T-helper 1 cell (primary cell): ENCODE measurements around the gene GTF2A2.
"Not testable (repeated sequence)": the region's sequence is repeated elsewhere in the genome, so short reads cannot be mapped to it uniquely, and the experiment has no call there.

Source experiments
- DNase-seq, 5 donors: peaks; one replicate each; pipeline ENCODE4 v3.0.0-alpha.2; 2012 to 2020

The GTF2A2 gene

DNA sequence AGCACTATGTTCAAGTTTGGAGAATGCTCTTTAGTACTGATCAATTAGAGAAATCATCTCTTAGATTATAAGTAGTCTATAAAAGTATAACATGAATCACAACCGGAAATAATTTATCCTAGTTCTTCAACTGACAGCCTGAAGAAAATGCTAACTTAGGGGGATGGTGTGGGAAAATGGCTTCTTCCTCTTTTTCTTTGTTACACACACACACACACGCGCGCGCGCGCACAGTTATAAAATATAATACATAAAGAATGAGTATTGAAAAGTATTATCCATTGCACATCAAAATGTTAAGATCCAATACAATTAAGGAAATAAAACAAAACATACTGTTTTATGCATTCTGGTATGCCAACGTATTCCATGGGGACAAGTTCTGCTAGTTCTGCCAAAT, 11.2 kb upstream of the GTF2A2 start:
- DNase-seq: no peak

DNA sequence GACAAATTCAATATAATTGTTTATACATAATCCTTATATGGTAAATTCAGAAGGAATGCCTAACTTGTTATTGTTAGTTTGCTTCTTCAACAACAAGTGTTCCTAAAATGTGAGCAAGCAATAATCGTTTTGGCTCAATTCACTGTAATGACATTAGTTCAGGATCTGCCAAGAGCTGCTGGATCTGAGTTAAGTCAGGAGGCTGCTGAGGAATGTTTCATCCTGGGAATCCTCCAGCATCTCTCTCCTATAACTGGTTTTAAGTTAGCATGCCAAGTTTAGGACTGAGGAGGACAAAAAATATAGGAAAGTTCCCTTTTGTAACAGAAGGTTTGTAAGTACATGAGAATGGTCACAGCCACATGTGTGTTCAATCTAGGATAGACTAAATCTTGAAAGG, 4.9 kb upstream of the GTF2A2 start:
- DNase-seq: no peak

DNA sequence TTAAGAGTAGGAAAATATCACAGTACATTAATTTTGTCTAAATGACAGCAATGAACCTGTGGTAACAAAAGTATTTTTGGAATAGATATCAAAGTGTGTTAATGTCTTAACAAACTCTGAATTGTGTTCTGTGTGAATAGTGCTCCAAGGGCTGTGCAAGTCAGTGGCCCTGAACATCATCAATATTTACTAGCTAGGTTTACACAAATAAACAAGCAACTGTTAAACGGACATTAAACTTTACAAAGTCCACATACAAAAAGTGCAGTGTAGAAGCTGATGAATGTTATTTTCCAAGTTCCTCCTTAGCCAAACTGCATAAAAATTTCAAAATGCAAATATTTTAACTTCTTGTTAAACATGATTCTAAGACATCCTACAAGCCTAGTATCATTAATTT, 2.1 kb upstream of the GTF2A2 start:
- no peak for DNase-seq

DNA sequence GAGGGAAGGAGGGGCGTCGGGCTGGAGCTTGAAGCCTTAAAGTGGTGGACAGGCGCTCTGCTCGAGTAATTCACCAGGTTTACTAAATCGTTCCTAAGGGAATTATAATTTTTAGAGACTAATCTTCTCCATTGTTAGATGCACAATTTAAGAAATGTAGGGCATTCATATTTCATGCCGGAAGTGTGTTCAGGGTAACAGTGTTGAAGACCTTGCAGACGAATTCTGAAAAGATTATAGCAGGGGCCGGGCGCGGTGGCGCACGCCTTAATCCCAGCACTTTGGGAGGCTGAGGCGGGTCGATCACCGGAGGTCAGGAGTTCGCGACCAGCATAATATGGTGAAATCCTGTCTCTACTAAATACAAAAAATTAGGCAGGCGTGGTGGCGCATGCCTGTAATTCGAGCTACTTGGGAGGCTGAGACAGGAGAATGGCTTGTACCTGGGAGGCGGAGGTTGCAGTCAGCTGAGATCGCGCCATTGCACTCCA, 365 bp upstream of the GTF2A2 start:
- DNase-seq: no peak

DNA sequence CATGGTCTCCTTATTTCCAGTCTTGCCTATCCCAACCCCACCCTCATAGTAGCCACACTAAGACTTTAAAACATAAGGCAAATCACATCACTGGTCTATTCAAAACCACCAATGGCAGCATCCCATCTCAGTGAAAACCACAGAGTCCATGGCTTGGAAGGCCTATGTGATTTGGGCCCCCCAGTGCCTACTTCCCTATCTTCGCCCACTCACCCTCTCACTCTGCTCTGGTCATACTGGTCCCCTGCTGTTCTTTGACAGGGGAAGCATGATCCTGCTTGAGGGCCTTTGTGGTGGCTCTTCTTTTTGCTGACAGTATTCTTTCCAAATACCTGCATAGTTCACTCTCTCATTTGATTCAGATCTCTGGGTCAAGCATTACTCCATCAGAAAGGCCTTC, 3.3 kb downstream of the GTF2A2 start:
- no peak for DNase-seq

DNA sequence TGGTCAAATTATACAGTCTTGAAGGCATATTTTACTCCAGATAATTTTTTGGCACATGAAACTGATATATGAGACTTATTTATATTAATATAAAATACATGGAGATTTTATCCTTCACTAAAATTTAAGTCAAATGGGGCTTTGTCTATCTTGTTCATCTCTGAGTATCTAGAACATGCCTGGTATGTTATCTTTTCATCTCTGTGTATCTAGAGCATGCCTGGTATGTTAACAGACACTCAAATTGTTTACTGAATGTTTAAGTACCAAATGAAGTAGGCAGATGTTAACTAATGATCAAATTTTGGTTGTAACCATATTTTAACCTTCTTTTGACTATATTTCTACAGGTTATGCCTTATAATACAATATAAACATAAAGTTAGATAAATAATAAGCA, 7.7 kb downstream of the GTF2A2 start:
- no peak for DNase-seq

DNA sequence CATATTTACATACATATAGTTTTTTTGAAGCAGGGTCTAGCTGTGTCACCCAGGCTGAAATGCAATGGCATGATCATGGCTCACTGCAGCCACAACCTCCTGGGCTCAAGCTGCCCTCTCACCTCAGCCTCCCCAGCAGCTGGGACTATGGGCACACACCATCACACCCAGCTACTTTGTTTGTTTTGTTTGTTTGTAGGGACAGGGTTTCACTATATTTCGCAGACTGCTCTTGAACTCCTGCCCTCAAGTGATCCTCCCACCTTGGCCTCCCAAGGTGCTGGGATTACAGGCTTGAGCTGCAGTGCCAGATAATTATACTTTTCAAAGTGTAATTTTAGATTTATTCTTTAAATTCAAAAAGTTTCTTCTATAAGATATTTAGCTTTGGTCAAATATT, 10.2 kb downstream of the GTF2A2 start:
- DNase-seq: no peak

DNA sequence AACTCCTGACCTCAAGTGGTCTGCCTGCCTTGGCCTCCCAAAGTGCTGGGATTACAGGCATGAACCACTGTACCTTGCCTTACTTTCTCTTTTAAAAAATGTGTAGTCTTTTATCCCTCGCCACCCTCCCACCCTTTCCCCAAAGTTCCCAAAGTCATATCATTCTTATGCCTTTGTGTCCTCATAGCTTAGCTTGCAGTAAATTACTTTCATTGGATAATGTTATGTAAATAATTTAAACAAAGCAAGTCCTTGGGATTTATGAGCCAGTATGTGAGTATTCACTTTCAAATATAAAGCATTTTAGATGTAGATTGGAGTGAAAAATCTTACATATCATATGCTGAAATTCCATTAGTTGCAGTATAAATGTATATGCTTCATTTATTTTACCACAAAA, 11.0 kb downstream of the GTF2A2 start:
- DNase-seq: no peak

DNA sequence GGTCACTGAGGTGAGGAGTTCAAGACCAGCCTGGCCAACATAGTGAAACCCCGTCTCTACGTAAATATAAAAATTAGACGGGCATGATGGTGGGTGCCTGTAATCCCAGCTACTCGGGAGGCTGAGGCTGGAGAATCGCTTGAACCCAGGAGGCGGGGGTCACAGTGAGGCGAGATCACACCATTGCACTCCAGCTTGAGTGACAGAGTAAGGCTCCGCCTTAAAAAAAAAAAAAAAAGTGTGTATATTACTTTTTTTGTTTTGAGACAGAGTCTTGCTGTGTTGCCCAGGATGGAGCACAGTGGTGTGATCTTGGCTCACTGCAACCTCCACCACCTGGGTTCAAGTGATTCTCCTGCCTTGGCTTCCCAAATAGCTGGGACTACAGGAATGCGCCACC, 11.5 kb downstream of the GTF2A2 start:
- not testable (repeated sequence) for DNase-seq

DNA sequence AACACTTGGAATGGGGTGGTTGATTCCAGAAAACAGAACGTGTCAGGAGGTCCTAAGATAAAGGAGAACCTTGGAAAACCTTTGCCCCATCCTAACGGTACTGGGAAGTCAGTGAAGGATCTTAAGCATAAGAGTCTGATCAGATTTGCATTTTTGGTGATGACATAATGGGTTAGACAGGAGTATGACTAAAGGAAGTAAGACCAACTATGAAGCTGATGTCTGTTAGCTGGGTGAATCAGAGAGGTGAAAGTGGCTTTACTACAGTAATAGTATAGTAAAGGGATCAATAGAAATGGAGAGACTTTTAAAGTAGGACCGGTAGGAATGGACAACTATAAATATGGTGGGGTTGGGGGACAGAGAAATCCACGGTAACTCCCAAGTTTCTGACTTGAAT, 12.6 kb downstream of the GTF2A2 start:
- DNase-seq: no peak

DNA sequence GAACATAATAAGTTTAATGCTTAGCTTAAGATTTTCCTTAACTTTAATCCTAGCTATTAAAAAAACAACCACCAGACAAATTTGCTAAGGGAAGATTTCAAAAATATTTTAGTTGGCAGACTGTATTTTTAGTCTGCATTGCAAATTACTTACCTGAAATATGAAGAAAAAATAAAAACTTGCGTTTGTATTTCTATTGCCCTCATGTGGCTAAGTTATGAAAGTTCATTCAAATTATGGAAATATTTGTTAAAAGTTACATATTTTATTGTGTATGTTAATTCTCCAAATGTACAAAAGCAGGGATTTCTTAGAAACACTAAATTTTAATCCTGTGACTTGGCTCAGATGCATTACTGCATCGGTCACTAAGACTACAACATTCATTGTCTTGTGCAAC, 15.0 kb downstream of the GTF2A2 start:
- no peak for DNase-seq

DNA sequence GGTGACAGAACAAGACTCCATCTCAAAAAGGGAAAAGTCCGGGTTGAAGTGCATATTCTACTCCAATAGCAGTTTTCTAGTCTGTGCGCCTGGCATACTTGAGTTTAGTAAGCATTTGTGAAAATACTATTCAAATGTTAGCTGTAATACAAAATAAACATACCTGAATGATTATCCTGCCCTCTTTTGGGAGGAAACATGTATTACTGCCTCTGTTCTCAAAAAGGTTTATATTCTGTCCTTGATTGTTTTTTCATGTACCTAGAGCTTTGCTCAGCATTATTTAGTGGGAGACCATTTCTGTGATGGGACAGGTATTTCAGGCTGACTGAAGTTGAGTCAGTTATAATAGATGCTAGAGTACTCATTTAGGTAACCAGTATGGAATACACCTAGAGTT, 19.8 kb downstream of the GTF2A2 start:
- not testable (repeated sequence) for DNase-seq

DNA sequence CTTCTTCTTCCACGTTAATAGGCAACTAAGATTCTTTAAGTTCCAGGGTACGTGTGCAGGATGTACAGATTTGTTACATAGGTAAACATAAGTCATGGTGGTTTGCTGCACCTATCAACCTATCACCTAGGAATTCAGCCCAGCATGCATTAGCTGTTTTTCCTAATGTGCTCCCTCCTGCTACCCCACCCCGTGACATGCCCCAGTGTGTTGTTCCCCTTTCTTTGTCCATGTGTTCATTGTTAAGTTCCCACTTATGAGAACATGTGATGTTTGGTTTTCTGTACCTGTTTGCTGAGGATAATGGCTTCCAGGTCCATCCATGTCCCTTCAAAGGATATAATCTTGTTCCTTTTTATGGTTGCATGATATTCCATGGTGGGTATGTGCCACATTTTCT, 21.1 kb downstream of the GTF2A2 start:
- no peak for DNase-seq

DNA sequence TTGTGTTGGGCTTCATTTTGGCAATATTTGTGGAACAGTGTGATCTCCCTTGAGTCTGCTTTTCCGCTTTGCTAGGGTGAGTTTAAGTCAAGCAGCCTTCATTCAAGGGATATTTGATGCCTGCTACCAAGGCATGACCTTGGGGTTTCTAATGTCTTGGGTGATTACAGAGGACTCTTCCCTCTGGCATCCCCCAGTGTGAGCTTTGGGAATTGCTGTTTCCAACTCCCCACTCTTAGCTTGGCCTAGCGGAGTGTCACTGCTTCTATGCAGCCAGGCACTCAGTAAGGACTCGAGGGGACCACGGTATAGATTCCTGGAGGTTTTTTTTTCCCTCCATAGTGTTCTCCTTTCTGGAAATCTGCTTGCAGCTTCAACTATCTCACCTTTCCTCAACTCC, 24.6 kb downstream of the GTF2A2 start:
- DNase-seq: no peak

DNA sequence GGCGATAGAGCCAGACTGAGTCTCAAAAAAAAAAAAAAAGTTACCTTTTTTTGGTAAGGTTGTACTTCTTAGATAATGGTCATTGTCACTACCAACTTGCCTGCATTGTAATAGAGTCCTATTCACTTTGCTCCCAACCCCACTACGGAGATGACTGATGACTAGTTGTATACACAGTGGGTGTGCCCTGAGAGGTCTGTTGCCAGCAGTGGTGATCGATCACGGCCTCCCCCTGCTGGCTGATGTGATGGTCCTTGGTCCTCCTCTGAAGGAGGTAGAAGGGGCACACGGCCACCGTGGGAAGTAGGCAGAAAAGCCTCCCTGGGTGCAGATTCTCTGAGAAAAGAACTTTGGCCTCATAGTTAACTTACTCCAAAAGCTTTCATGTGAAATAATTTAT, 35.0 kb downstream of the GTF2A2 start:
- DNase-seq: peak in 1 of 5 donors; percentile 57

DNA sequence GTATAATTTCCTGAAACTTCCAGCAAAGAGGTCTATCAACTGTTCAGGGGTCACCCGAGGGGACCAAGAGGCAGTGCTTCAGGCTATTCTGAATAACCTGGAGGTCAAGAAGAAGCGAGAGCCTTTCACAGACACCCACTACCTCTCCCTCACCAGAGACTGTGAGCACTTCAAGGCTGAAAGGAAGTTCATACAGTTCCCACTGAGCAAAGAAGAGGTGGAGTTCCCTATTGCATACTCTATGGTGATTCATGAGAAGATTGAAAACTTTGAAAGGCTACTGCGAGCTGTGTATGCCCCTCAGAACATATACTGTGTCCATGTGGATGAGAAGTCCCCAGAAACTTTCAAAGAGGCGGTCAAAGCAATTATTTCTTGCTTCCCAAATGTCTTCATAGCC, 38.9 kb downstream of the GTF2A2 start:
- no peak for DNase-seq

DNA sequence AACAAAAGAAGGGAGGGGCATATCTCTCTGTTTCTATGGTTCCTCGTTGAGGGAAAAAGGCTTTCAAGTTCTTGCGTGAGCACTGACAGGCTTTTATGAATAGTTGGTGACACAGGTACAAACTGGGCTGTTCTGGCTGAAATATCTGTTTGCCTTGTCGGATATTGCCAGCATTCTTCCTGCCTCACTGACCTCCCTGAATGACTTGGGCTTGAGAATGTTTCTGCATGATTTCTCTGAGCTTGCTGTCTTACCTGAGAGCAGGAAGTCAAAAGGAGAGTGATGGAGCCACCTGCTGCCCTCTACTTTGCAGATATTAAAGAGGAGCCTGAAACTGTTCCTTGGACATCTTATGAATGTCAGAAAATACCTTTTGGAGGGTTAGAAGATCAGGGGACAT, 40.9 kb downstream of the GTF2A2 start:
- no peak for DNase-seq

DNA sequence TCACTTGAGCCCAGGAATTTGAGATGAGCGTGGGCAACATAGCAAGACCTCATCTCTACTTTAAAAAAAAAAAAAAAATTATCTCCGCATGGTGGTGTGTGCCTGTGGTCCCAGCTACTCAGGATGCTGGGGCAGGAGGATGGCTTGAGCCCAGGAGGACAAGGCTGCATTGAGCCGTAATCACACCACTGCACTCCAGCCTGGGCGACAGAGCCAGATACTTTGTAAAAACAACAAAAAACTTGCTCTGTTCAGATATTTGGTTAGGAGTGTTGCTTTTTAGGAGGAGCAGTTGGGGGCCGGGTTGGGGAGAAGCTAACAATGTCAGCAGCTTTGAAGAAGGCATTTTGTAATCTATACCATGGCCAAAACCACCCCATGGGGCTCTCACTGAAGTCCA, 41.7 kb downstream of the GTF2A2 start:
- DNase-seq: no peak

DNA sequence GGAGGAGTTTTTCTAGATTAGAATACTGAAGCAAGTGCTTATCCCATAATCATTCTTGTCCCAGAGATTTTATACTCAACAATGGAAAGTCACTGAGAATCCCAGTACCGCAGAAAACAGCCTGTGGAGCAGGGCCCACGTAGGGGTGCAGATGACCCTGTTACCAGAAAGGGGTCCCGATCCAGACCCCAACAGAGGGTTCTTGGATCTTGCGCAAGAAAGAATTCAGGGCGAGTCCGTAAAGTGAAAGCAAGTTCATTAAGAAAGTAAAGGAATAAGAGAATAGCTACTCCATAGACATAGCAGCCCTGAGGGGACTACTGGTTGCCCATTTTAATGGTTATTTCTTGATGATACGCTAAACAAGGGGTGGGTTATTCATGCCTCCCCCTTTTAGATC, 43.2 kb downstream of the GTF2A2 start:
- DNase-seq: no peak

DNA sequence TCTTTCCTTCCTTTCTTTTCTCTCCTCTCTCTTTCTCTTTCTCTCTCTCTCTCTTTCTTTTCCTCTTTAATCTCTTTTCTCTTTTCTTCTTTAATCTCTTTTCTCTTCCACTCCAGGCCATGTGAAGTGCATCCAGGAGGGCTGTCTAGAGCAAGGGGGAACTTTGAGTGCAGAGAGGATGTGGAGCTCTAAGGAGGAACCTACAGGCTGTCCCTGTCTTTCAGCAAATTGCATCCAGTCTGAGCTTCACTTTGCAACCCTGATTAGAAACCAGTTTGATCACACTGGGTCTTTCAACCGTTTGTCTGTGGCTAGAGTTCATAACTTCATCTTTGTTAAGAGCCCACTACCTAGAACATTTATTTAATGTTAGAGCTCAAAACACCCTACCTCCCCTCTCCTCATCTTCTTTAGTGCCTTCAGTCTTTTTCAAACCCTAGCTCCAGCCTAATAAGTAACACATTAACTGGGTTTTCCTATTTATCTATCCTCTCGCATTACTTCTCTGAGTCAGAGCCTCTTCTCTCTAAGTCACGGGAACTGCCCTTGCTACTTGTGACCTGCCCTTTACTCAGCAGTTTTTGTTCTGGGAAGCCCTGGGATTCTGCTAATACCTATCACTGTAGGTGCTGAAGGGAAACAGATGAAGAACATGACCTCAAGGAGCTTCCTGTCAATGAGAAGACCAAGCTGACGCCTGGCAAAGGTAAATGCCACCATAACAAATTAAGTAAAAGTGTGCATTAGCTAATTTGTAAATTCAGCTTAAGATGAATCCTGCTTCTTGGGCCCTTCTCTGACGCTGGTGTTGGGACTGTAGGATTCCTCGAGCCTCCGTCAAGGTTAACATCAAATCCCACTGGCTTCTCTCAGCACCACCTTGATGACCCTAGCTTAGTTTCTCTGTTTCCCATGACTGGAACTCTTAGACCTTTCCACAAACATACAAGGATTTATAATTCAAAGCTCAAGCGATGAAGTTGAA, 45.7 kb downstream of the GTF2A2 start, which contains the start of gene GCNT3:
TSS of gene GCNT3 (plus strand) at position 508 of the 985 bp plus-strand sequence. CDS start 6,456 bp downstream, outside the sequence.
- DNase-seq: no peak

DNA sequence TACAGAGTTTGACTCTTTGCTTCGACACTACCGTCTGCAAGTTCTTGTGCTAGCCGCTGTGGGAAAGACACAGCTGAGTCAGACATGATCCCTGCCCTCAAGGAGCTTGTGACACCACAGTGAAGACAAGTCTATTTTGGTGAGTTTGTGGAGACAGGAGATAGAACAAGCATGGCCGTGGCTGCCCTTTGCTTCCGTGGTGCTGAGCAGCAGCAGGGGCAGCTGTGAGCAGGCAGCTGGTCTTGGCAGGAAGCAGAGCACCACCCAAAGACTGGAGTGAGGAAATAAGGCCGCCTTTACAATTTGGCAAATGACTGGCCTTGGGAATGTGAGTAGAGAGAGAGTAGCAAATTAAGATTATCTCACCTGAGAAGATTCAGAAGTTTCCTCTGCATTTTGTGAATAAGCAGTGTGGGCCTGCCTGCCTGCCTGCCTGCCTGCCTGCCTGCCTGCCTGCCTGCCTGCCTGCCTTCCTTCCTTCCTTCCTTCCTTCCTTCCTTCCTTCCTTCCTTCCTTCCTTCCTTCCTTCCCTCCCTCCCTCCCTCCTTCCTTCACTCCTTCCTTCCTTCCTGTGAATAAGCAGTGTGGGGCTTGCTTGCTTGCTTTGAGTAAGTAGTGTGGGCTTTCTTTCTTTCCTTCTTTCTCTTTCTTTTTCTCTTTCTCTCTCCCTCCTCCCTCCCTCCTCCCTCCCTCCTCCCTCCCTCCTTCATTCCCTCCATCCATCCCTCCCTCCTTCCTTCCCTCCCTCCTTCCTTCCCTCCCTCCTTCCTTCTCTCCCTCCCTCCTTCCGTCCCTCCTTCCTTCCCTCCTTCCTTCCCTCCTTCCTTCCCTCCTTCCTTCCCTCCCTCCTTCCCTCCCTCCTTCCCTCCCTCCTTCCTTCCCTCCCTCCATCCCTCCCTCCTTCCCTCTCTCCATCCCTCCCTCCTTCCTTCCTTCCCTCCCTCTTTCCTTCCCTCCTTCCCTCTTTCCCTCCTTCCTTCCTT, 47.3 kb downstream of the GTF2A2 start:
- DNase-seq: no peak

DNA sequence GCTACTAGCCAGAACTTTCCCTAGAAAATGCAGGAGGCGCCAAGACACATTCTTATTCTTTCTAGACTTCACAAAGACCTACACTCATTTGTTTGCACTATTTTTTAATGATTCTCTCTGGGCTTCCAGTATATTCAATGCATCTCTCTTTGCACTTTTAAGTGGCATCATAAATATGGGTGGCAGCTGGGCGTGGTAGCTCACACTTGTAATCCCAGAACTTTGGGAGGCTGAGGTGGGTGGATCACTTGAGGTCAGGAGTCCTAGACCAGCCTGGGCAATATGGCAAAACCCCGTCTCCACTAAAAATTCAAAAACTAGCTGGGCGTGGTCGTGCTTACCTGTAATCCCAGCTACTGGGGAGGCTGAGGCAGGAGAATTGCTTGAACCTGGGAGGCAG, 51.3 kb downstream of the GTF2A2 start:
- DNase-seq: no peak

DNA sequence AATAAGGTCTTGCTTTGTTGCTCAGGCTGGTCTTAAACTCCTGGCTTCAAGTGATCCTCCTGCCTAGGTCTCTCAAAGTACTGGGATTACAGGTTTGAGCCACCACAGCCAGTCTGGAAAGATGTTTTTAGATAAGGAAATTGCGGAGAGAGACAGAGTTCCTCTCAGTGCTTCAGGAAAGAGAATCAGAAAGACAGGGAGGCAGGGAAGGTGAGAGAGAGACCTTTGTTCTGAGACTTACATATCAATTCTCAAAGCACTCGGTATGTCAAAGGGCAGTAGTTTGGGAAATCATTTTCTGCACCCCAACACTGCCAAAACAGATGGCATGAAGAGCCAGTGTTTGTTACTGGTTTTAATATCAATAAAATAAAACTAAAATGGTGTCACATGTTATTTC, 58.9 kb downstream of the GTF2A2 start:
- no peak for DNase-seq
